Left ventricle myocardium inferior (tissue), 1 donor: ENCODE measurements around the gene MCC. TPM values are rescaled to one million over a fixed set of nuclear protein-coding genes. Genes with fewer than 3 reads are reported as not detected.

ENCODE experiments used
- DNase-seq: peaks from one replicate; pipeline ENCODE4 v3.0.0-alpha.2; 2020
- H3K27ac ChIP-seq: fragments of 200-600 bp; replicated peaks from 2 replicates; pipeline ENCODE4 v1.8.0; 2021
- H3K27me3 ChIP-seq: fragments of 200-600 bp; 2 replicates; pipeline ENCODE4 v1.8.0; 2021; ENCODE audit warnings: low read depth
- H3K36me3 ChIP-seq: fragments of 200-600 bp; 2 replicates; pipeline ENCODE4 v1.8.0; 2021
- H3K4me1 ChIP-seq: fragments of 200-600 bp; 2 replicates; pipeline ENCODE4 v1.8.0; 2021
- H3K4me3 ChIP-seq: fragments of 200-600 bp; 2 replicates; pipeline ENCODE4 v1.8.0; 2021; ENCODE audit warnings: mild to moderate bottlenecking, moderate library complexity
- H3K9me3 ChIP-seq: fragments of 200-600 bp; replicated peaks from 2 replicates; pipeline ENCODE4 v1.8.0; 2021
- CTCF ChIP-seq: fragments of 200-600 bp; IDR thresholded peaks from 2 replicates; pipeline ENCODE4 v1.8.0; 2021; ENCODE audit warnings: antibody characterized with exemption, mild to moderate bottlenecking, borderline replicate concordance
- intact Hi-C: fragments of 100-400 bp; cut with micrococcal nuclease; formaldehyde crosslinking; loops from one replicate; pipeline ENCODE4 v1.11.0; 2022
- total RNA-seq: library from RNA; stranded (reverse); fragmentation: NEBNext Ultra II Directional; extraction: Animal tissue kit (Norgen Biotek cat#: 25700); gene quantifications from one replicate; pipeline ENCODE4 v1.2.1, GENCODE V29; 2021
- donor health status: DM: no; HTN: yes; CAD: no; lungs with severe emphysema.

Gene MCC
- total RNA-seq, 1 donor from 2014 or later = 31.6 TPM

GRCh38 chr5:113282472-113282871 lies 205.8 kb downstream of the MCC start:
- Histone ChIP-seq H3K27me3 (no peaks in the 10 kb centered on the region), H3K27ac (peak overlapping the region; percentile 43), H3K4me3 (no peak overlapping the region), H3K4me1 (peaks cover 93% of the 10 kb centered on the region), H3K36me3 (no peaks in the 10 kb centered on the region), H3K9me3 (no peaks in the 10 kb centered on the region)
- intact Hi-C loops = no loop called here
- no peak for DNase-seq
- no peak for TF ChIP-seq CTCF

GRCh38 chr5:113281194-113281593 lies 207.1 kb downstream of the MCC start:
- Histone ChIP-seq H3K9me3 (no peaks in the 10 kb centered on the region), H3K27ac (peak overlapping the region; percentile 43), H3K27me3 (no peaks in the 10 kb centered on the region), H3K36me3 (no peaks in the 10 kb centered on the region), H3K4me3 (no peak overlapping the region), H3K4me1 (peaks cover 89% of the 10 kb centered on the region)
- no peak for DNase-seq
- TF ChIP-seq CTCF = no peak
- intact Hi-C loops = no loop called here

GRCh38 chr5:113280541-113280940 lies 207.7 kb downstream of the MCC start:
- intact Hi-C loops = no loop called here
- no peaks in the 10 kb centered on the region for H3K36me3 ChIP-seq
- TF ChIP-seq CTCF = no peak
- no peak overlapping the region for H3K27ac ChIP-seq
- DNase-seq = no peak
- H3K27me3 ChIP-seq = no peaks in the 10 kb centered on the region
- no peaks in the 10 kb centered on the region for H3K9me3 ChIP-seq
- no peak overlapping the region for H3K4me3 ChIP-seq
- peaks cover 89% of the 10 kb centered on the region for H3K4me1 ChIP-seq

GRCh38 chr5:113278976-113279375 lies 209.3 kb downstream of the MCC start:
- H3K27ac ChIP-seq = no peak overlapping the region
- H3K9me3 ChIP-seq = no peaks in the 10 kb centered on the region
- no peak for DNase-seq
- no peaks in the 10 kb centered on the region for H3K36me3 ChIP-seq
- H3K4me3 ChIP-seq = no peak overlapping the region
- no peaks in the 10 kb centered on the region for H3K27me3 ChIP-seq
- intact Hi-C loops = no loop called here
- peaks cover 89% of the 10 kb centered on the region for H3K4me1 ChIP-seq
- TF ChIP-seq CTCF = no peak

GRCh38 chr5:113276493-113276892 lies 211.8 kb downstream of the MCC start:
- H3K27ac ChIP-seq = peak overlapping the region; percentile 68
- H3K36me3 ChIP-seq = no peaks in the 10 kb centered on the region
- peaks cover 89% of the 10 kb centered on the region for H3K4me1 ChIP-seq
- no peaks in the 10 kb centered on the region for H3K27me3 ChIP-seq
- no peak overlapping the region for H3K4me3 ChIP-seq
- no peak for TF ChIP-seq CTCF
- no peaks in the 10 kb centered on the region for H3K9me3 ChIP-seq
- intact Hi-C loops = no loop called here
- DNase-seq = no peak

- H3K27ac ChIP-seq = peak overlapping the region; percentile 68
- H3K4me1 ChIP-seq = peaks cover 89% of the 10 kb centered on the region
- no peak for TF ChIP-seq CTCF
- no peak for DNase-seq
- no peaks in the 10 kb centered on the region for H3K9me3 ChIP-seq
- no peak overlapping the region for H3K4me3 ChIP-seq
- H3K27me3 ChIP-seq = no peaks in the 10 kb centered on the region
- intact Hi-C loops = no loop called here
- H3K36me3 ChIP-seq = no peaks in the 10 kb centered on the region
These were observed 212.3 kb downstream of the MCC start for GRCh38 chr5:113276001-113276400.
